Placental pericyte (primary cell): ENCODE measurements around the gene SIX6. TPM values are rescaled to one million over a fixed set of nuclear protein-coding genes. Genes with fewer than 3 reads are reported as not detected.

Source experiments
- small RNA-seq: library from RNA; depleted of rRNA; stranded (forward); fragments of <200 nt; gene quantifications from one replicate; pipeline ENCODE3, GENCODE V24; 2012; ENCODE audit warnings: low replicate concordance
- total RNA-seq: library from RNA; depleted of rRNA; stranded (reverse); fragments of >200 nt; gene quantifications from 2 replicates; pipeline ENCODE4 v1.2.3, GENCODE V29; 2012

The SIX6 gene
- total RNA-seq: not detected in 2 replicates

DNA sequence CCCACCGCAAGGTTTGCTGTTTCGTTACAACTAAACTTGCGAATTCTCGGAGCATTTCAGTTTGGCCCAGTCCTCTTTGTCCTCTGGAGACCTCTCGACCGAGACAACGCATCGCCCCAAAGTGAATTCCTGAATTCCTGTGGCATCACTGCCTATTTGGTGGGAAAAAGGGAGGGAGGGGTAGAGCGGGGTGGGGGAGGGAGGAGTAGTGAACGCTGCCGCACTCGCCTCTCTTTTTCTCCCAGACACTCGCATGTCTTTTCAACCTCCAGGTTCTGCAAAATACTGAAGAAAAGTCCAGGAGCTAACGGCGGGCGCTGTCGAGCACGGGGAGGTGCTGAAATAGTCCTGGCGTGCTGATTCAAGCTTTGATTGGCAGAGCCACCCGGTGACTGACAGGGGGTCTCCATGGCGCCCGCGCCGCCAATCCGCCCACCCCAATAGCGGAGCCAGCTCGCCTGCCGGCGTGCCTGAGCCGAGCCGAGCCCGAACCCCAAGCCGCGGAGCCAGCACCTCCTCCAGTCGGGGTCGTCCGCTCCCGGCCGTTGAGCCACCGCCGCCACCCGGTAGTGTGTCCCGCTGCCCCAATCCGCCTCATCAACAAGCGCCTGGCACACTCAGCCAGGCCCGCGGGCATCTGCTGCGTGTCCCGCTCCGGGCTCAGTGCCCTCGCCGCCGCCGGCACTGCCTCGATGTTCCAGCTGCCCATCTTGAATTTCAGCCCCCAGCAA is at the start of gene SIX6:
TSS of gene SIX6 (plus strand) at position 440 of the 731 bp plus-strand sequence. CDS start at position 693, 253 bp downstream.

DNA sequence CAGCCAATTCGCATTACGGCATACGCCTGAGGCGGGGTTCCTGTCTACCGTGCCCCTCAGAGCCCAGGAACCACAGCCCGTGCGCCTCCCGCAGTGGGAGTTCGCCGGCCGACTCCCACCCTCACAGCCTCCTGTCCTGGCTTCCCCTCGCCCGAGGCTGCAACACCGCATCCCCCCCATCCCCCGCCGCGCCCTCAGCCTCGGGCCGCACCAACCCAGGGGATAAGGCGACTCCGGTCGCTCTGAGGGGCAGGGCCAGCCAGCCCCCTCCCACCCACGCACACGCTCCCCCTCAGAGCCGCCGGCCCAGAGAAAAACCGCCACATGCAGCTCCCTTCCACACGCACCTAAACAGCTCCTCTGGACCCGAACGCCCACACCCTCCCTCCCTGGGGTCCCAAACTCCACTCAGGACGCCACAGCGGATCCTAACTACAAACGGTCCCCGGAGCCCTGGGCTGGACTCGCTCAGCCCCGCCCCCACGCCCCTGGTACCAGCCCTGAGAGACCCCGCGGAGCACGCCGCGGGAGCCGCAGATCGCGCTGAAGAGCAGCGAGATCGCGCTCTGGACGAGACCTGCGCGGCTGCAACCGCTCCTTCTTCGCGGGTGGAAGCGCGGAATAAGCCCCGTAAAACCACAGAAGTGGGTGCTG is 23.2 kb upstream of the SIX6 start, which contains the start of gene C14orf39:
TSS of gene C14orf39 (minus strand) at position 466 of the 654 bp plus-strand sequence. CDS start 985 bp downstream, outside the sequence.

Small RNA genes lying within 50 kb of the gene (small RNA-seq; reads per million reads assigned to genes)
- gene AL049874.4: not detected

Other genes starting within 250 kb of the SIX6 start
- not detected in 2 replicates for gene C14orf39, start 23.1 kb upstream of the SIX6 start, total RNA-seq
- 0.57 TPM in 1 of 2 replicates, not detected in the other for gene SIX1, start 140.3 kb downstream of the SIX6 start, total RNA-seq
- 6.3 and 16.6 TPM in 2 replicates for gene SIX4, start 215.2 kb downstream of the SIX6 start, total RNA-seq
- 39.6 and 51.4 TPM in 2 replicates for gene MNAT1, start 225.6 kb downstream of the SIX6 start, total RNA-seq